GM12878 (cell line): ENCODE data around the gene CLEC4M. TPM values are rescaled to one million over a fixed set of nuclear protein-coding genes. Genes with fewer than 3 reads are reported as not detected.

ENCODE experiments used
- BACH1 ChIP-seq: fragments of 450-650 bp; IDR thresholded peaks from 2 replicates; pipeline ENCODE4 v1.6.1; 2017; ENCODE audit warnings: mild to moderate bottlenecking, borderline replicate concordance
- ETV6 ChIP-seq, 2 experiments: fragments of 450-650 bp in 1 of 2; IDR thresholded peaks in 1 of 2; conservative IDR thresholded peaks in 1 of 2; 2 replicates each; pipeline ENCODE4 v1.6.1; 2014; ENCODE audit warnings: antibody characterized with exemption in 1 of 2, borderline replicate concordance in 1 of 2, low read depth in 1 of 2, mild to moderate bottlenecking in 1 of 2, moderate library complexity in 1 of 2
- FOXK2 ChIP-seq: fragments of 450-650 bp; IDR thresholded peaks from 2 replicates; pipeline ENCODE4 v1.6.1; 2017; ENCODE audit warnings: mild to moderate bottlenecking, moderate library complexity
- HCFC1 ChIP-seq: fragments of 150-350 bp; IDR thresholded peaks from 2 replicates; pipeline ENCODE4 v1.6.1; 2014; ENCODE audit warnings: low read length
- HDGF ChIP-seq: fragments of 450-650 bp; IDR thresholded peaks from 2 replicates; pipeline ENCODE4 v1.6.1; 2016; ENCODE audit warnings: antibody characterized with exemption
- IKZF2 ChIP-seq, 2 experiments: fragments of 450-650 bp; IDR thresholded peaks; 2 replicates each; pipeline ENCODE4 v1.6.1; 2017; ENCODE audit warnings: mild to moderate bottlenecking in 2 of 2, moderate library complexity in 2 of 2
- NFYA ChIP-seq: IDR thresholded peaks from 2 replicates; pipeline ENCODE4 v1.6.1; 2011; ENCODE audit warnings: low read depth, mild to moderate bottlenecking, low read length, improper control_type of control experiment, borderline replicate concordance
- NFYB ChIP-seq: IDR thresholded peaks from 2 replicates; pipeline ENCODE4 v1.6.1; 2011; ENCODE audit warnings: low read depth, mild to moderate bottlenecking, low read length, improper control_type of control experiment, moderate library complexity; ENCODE audit not compliant: insufficient read depth
- PML ChIP-seq: IDR thresholded peaks from 2 replicates; pipeline ENCODE4 v1.6.1; 2012; ENCODE audit warnings: low read length, inconsistent platforms
- POLR2AphosphoS5 ChIP-seq: IDR thresholded peaks from 2 replicates; pipeline ENCODE4 v1.6.1; 2011; ENCODE audit warnings: mild to moderate bottlenecking, low read length, inconsistent platforms
- RUNX3 ChIP-seq: IDR thresholded peaks from 2 replicates; pipeline ENCODE4 v1.6.1; 2012; ENCODE audit warnings: low read length, inconsistent platforms
- TARDBP ChIP-seq: IDR thresholded peaks from 2 replicates; pipeline ENCODE4 v1.6.1; 2016; ENCODE audit warnings: borderline replicate concordance
- TCF12 ChIP-seq: IDR thresholded peaks from 2 replicates; pipeline ENCODE4 v1.6.1; 2011; ENCODE audit warnings: low read depth, mild to moderate bottlenecking, low read length
- polyA plus RNA-seq, 11 experiments: library from polyadenylated mRNA; depleted of rRNA in 4 of 11; unstranded in 6 of 11; stranded (reverse) in 5 of 11; fragments of >200 nt; fragmentation: Nextera tagmentation in 4 of 11; fragmentation: Illumina TruSeq in 1 of 11; extraction: Ambion mirVana in 4 of 11; extraction: Trizol in 1 of 11; gene quantifications; 1 replicate in 1 of 11; 2 replicates in 10 of 11; pipeline versions ENCODE4 v1.2.1 to v1.2.3, GENCODE V29; 2011 to 2016; ENCODE audit warnings: inconsistent platforms in 2 of 11, missing spikeins in 2 of 11, low read depth in 1 of 11
- total RNA-seq, 4 experiments: library from RNA; depleted of rRNA in 3 of 4; stranded (reverse); fragments of >200 nt in 3 of 4; fragmentation: Illumina TruSeq in 1 of 4; extraction: Trizol in 1 of 4; gene quantifications; 2 replicates each; pipeline versions ENCODE4 v1.2.1 to v1.2.3, GENCODE V29; 2013 to 2021
- TF ChIP-seq, protein P1 (sequence below): fragments of 450-650 bp; IDR thresholded peaks from 2 replicates; pipeline ENCODE4 v1.6.1; 2018; ENCODE audit warnings: mild to moderate bottlenecking, low read depth, moderate library complexity; ENCODE audit not compliant: partially characterized antibody
- TF ChIP-seq, protein P2 (sequence below): IDR thresholded peaks from 2 replicates; pipeline ENCODE4 v1.6.1; 2011; ENCODE audit warnings: borderline replicate concordance, low read depth, mild to moderate bottlenecking, moderate library complexity, low read length; ENCODE audit not compliant: insufficient read depth, poor library complexity, severe bottlenecking
- TF ChIP-seq, protein P3 (sequence below): fragments of 450-650 bp; IDR thresholded peaks from 2 replicates; pipeline ENCODE4 v1.6.1; 2017; ENCODE audit warnings: low read depth, mild to moderate bottlenecking, moderate library complexity

The CLEC4M gene
- total and polyA plus RNA-seq, 10 of the 15 experiments (the other 5 are each of a cell fraction or from before 2014, with no cell fraction given), result 0.11 to 0.42 (median 0.25) TPM; not detected in 1

DNA sequence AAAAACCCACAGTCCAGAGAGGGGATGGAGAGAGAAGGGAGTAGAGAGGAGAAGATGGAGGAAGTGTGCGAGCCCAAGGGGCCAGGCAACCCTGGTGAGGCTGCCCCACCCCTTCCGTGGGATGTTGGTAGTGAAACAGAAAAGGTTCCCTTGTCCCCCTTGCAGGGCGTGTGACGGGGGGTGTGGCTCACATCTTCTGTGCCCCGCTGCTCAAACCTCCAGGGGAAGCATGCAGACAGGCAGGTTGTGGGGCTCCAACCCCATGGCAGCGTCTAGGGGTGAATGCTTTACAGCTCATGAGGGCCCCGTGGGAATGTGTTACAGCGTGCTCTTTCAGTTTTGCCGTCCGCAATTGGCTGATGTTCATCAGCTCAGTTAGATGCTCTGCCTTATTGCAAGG, 52.3 kb downstream of the CLEC4M start (continued):
- no peak for TF ChIP-seq FOXK2
- no peak for TF ChIP-seq PML
- TF ChIP-seq, protein P1, sequence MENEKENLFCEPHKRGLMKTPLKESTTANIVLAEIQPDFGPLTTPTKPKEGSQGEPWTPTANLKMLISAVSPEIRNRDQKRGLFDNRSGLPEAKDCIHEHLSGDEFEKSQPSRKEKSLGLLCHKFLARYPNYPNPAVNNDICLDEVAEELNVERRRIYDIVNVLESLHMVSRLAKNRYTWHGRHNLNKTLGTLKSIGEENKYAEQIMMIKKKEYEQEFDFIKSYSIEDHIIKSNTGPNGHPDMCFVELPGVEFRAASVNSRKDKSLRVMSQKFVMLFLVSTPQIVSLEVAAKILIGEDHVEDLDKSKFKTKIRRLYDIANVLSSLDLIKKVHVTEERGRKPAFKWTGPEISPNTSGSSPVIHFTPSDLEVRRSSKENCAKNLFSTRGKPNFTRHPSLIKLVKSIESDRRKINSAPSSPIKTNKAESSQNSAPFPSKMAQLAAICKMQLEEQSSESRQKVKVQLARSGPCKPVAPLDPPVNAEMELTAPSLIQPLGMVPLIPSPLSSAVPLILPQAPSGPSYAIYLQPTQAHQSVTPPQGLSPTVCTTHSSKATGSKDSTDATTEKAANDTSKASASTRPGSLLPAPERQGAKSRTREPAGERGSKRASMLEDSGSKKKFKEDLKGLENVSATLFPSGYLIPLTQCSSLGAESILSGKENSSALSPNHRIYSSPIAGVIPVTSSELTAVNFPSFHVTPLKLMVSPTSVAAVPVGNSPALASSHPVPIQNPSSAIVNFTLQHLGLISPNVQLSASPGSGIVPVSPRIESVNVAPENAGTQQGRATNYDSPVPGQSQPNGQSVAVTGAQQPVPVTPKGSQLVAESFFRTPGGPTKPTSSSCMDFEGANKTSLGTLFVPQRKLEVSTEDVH, result no peak
- TF ChIP-seq POLR2AphosphoS5, result no peak
- no peak for TF ChIP-seq NFYB
- TF ChIP-seq HCFC1, result no peak
- TF ChIP-seq BACH1, result no peak
- TF ChIP-seq TCF12, result peak; percentile 38; the same call in 1 of the 2 replicates
- no peak for TF ChIP-seq ETV6 (conservative IDR thresholded peaks at IDR 0.05 in 1 of 2, IDR thresholded peaks at IDR 0.05 in 1 of 2; ENCODE audit: borderline replicate concordance in 1 of 2, low read depth in 1 of 2)
- no peak for TF ChIP-seq HDGF
- TF ChIP-seq, protein P2, sequence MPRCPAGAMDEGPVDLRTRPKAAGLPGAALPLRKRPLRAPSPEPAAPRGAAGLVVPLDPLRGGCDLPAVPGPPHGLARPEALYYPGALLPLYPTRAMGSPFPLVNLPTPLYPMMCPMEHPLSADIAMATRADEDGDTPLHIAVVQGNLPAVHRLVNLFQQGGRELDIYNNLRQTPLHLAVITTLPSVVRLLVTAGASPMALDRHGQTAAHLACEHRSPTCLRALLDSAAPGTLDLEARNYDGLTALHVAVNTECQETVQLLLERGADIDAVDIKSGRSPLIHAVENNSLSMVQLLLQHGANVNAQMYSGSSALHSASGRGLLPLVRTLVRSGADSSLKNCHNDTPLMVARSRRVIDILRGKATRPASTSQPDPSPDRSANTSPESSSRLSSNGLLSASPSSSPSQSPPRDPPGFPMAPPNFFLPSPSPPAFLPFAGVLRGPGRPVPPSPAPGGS, result peak; percentile 52
- TF ChIP-seq NFYA, result no peak
- no peak for TF ChIP-seq TARDBP
- TF ChIP-seq RUNX3, result peak; percentile 33; the same call in 1 of the 2 replicates
- TF ChIP-seq IKZF2 (IDR thresholded peaks at IDR 0.05), result no peak
- TF ChIP-seq, protein P3, sequence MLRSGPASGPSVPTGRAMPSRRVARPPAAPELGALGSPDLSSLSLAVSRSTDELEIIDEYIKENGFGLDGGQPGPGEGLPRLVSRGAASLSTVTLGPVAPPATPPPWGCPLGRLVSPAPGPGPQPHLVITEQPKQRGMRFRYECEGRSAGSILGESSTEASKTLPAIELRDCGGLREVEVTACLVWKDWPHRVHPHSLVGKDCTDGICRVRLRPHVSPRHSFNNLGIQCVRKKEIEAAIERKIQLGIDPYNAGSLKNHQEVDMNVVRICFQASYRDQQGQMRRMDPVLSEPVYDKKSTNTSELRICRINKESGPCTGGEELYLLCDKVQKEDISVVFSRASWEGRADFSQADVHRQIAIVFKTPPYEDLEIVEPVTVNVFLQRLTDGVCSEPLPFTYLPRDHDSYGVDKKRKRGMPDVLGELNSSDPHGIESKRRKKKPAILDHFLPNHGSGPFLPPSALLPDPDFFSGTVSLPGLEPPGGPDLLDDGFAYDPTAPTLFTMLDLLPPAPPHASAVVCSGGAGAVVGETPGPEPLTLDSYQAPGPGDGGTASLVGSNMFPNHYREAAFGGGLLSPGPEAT, result no peak
